Keratinocyte (primary cell): ENCODE measurements around the gene NIPBL. TPM values are rescaled to one million over a fixed set of nuclear protein-coding genes. Genes with fewer than 3 reads are reported as not detected.

Source experiments
- DNase-seq: peaks from one replicate; pipeline ENCODE4 v3.0.0-alpha.2; 2011; ENCODE audit warnings: low read depth, missing footprints, low spot score
- FAIRE-seq: peaks from 2 replicates; lab custom pipeline; 2011; peaks lifted over from hg19 to GRCh38; lab: Jason Lieb, UNC
- H2AFZ ChIP-seq: 2 replicates; pipeline ENCODE4 v1.6.0; 2012; ENCODE audit warnings: low read length, control low read depth, inconsistent platforms; ENCODE audit not compliant: control insufficient read depth
- H3K27ac ChIP-seq: 2 replicates; pipeline ENCODE4 v1.5.1; 2011; ENCODE audit warnings: low read length; ENCODE audit not compliant: control insufficient read depth, insufficient read depth
- H3K27me3 ChIP-seq: 3 replicates; pipeline ENCODE4 v1.6.0; 2011; ENCODE audit warnings: low read length; ENCODE audit not compliant: control insufficient read depth, insufficient read depth; ENCODE audit errors: extremely low read depth
- H3K36me3 ChIP-seq, 2 experiments: 2 replicates in 1 of 2; 3 replicates in 1 of 2; pipeline ENCODE4 v1.5.1; 2011; ENCODE audit warnings: low read length in 2 of 2, mild to moderate bottlenecking in 1 of 2; ENCODE audit not compliant: control insufficient read depth in 2 of 2, insufficient read depth in 2 of 2; ENCODE audit errors: extremely low read depth in 1 of 2
- H3K4me1 ChIP-seq: 3 replicates; pipeline ENCODE4 v1.5.1; 2011; ENCODE audit warnings: low read length; ENCODE audit not compliant: control insufficient read depth, insufficient read depth; ENCODE audit errors: extremely low read depth
- H3K4me2 ChIP-seq: 3 replicates; pipeline ENCODE4 v1.6.0; 2011; ENCODE audit warnings: low read depth, low read length; ENCODE audit not compliant: control insufficient read depth, insufficient read depth; ENCODE audit errors: extremely low read depth
- H3K4me3 ChIP-seq, 3 experiments: fragments of 200-600 bp in 1 of 3; sonication (generic) in 1 of 3; 2 replicates in 2 of 3; 3 replicates in 1 of 3; pipeline ENCODE4 v1.5.1; 2011 to 2016; ENCODE audit warnings: low read length in 3 of 3, mild to moderate bottlenecking in 3 of 3, control low read depth in 2 of 3, inconsistent platforms in 1 of 3, low read depth in 1 of 3, mixed read lengths in 1 of 3, mixed run types in 1 of 3, moderate library complexity in 1 of 3; ENCODE audit not compliant: control insufficient read depth in 2 of 3, insufficient read depth in 2 of 3; ENCODE audit errors: extremely low read depth in 1 of 3
- H3K79me2 ChIP-seq: 2 replicates; pipeline ENCODE4 v1.6.0; 2012; ENCODE audit warnings: low read length; ENCODE audit not compliant: control insufficient read depth, insufficient read depth
- H3K9ac ChIP-seq: 3 replicates; pipeline ENCODE4 v1.6.0; 2011; ENCODE audit warnings: low read length; ENCODE audit not compliant: control insufficient read depth, insufficient read depth; ENCODE audit errors: extremely low read depth
- H3K9me1 ChIP-seq: 3 replicates; pipeline ENCODE4 v1.6.0; 2011; ENCODE audit warnings: low read length; ENCODE audit not compliant: control insufficient read depth, insufficient read depth; ENCODE audit errors: extremely low read depth
- H3K9me3 ChIP-seq: 2 replicates; pipeline ENCODE4 v1.5.1; 2012; ENCODE audit warnings: low read depth, low read length; ENCODE audit not compliant: control insufficient read depth
- H4K20me1 ChIP-seq: 3 replicates; pipeline ENCODE4 v1.6.0; 2011; ENCODE audit warnings: low read length; ENCODE audit not compliant: control insufficient read depth, insufficient read depth; ENCODE audit errors: extremely low read depth
- CTCF ChIP-seq, 3 experiments: IDR thresholded peaks in 1 of 3; conservative IDR thresholded peaks in 1 of 3; optimal IDR thresholded peaks in 1 of 3; 2 replicates in 2 of 3; 3 replicates in 1 of 3; pipeline versions ENCODE3 to v1.5.1; 2011; ENCODE audit warnings: low read length in 3 of 3, mild to moderate bottlenecking in 3 of 3, moderate library complexity in 2 of 3, control low read depth in 1 of 3, inconsistent platforms in 1 of 3; ENCODE audit not compliant: insufficient read depth in 2 of 3; ENCODE audit errors: extremely low read depth in 1 of 3
- EZH2 ChIP-seq: IDR thresholded peaks from one replicate; pipeline ENCODE4 v1.6.1; 2012; ENCODE audit warnings: inconsistent platforms, mild to moderate bottlenecking, low read length, moderate library complexity
- dilution Hi-C: fragments of 300-500 bp; cut with MboI; formaldehyde crosslinking; loops from one replicate; pipeline ENCODE4 v1.7.0; 2020; ENCODE audit warnings: low sequenced_read_pairs; ENCODE audit not compliant: extremely low pct_ligation_motif_present
- polyA plus RNA-seq, 5 experiments: library from polyadenylated mRNA; depleted of rRNA in 3 of 5; stranded (reverse) in 3 of 5; stranded (forward) in 1 of 5; unstranded in 1 of 5; fragments of >200 nt; gene quantifications; 1 replicate in 1 of 5; 2 replicates in 3 of 5; 3 replicates in 1 of 5; pipeline versions ENCODE4 v1.2.1 to v1.2.3, GENCODE V29; 2011 to 2012; ENCODE audit warnings: missing spikeins in 2 of 5, low read depth in 1 of 5, low replicate concordance in 1 of 5

NIPBL gene
- polyA plus RNA-seq, 1 donor (not counting 4 experiments of a cell fraction or from before 2014, with no cell fraction given): 23.4 TPM

- no peak for FAIRE-seq
- Histone ChIP-seq H3K4me3 (no peak overlapping the region), H3K4me1 (no peaks in the 10 kb centered on the region), H3K79me2 (no peaks in the 10 kb centered on the region), H3K9me3 (no peaks in the 10 kb centered on the region), H3K27ac (no peak overlapping the region), H3K27me3 (no peaks in the 10 kb centered on the region), H4K20me1 (no peaks in the 10 kb centered on the region), H3K36me3 (no peaks in the 10 kb centered on the region), H3K9ac (no peak overlapping the region), H2AFZ (no peak overlapping the region), H3K4me2 (no peak overlapping the region), H3K9me1 (no peaks in the 10 kb centered on the region)
- TF ChIP-seq EZH2 (no peak), CTCF (optimal IDR thresholded peaks at IDR 0.05 in 1 of 3, IDR thresholded peaks at IDR 0.05 in 1 of 3, conservative IDR thresholded peaks at IDR 0.05 in 1 of 3; ENCODE audit: extremely low read depth in 1 of 3, insufficient read depth in 2 of 3, low read length in 3 of 3) (no peak)
- dilution Hi-C loops: no loop called here
- no peak for DNase-seq
These were observed 22.0 kb upstream of the NIPBL start for GRCh38 chr5:36854402-36855140.

- H3K27ac ChIP-seq: no peak overlapping the region
- no peak overlapping the region for H2AFZ ChIP-seq
- H3K9me1 ChIP-seq: no peaks in the 10 kb centered on the region
- dilution Hi-C loops: no loop called here
- no peaks in the 10 kb centered on the region for H4K20me1 ChIP-seq
- no peaks in the 10 kb centered on the region for H3K79me2 ChIP-seq
- FAIRE-seq (no peak), DNase-seq (no peak)
- H3K27me3 ChIP-seq: no peaks in the 10 kb centered on the region
- H3K9ac ChIP-seq: no peak overlapping the region
- TF ChIP-seq EZH2: no peak
- no peak for TF ChIP-seq CTCF (optimal IDR thresholded peaks at IDR 0.05 in 1 of 3, IDR thresholded peaks at IDR 0.05 in 1 of 3, conservative IDR thresholded peaks at IDR 0.05 in 1 of 3; ENCODE audit: extremely low read depth in 1 of 3, insufficient read depth in 2 of 3, low read length in 3 of 3)
- no peaks in the 10 kb centered on the region for H3K9me3 ChIP-seq
- no peaks in the 10 kb centered on the region for H3K4me1 ChIP-seq
- H3K4me2 ChIP-seq: no peak overlapping the region
- H3K4me3 ChIP-seq: no peak overlapping the region
- no peaks in the 10 kb centered on the region for H3K36me3 ChIP-seq
These were observed 21.5 kb upstream of the NIPBL start for GRCh38 chr5:36855141-36855495.
